Activated B cell treated with CpG ODN at 0.5 μM for 24 hours (primary cell): ENCODE results near the gene C16orf95. TPM values are rescaled to one million over a fixed set of nuclear protein-coding genes. Genes with fewer than 3 reads are reported as not detected.
A peak's percentile ranks its signal among the peaks of the same experiment; 100 is the strongest.

ENCODE experiments used
- ATAC-seq: fragments of 200-7000 bp; cut with Tn5 transposase; one replicate; pipeline ENCODE4 v1.10.0; 2021; ENCODE audit warnings: low read depth, mild to moderate bottlenecking, moderate library complexity
- CTCF ChIA-PET: fragments of 350-600 bp; sonication (Branson Sonifier 250); formaldehyde crosslinking; loops from one replicate; lab custom pipeline; 2021; ENCODE audit warnings: antibody characterized with exemption; lab: Charles Lee
- POLR2A ChIA-PET: fragments of 350-600 bp; sonication (Branson Sonifier 250); formaldehyde crosslinking; loops from one replicate; lab custom pipeline; 2021; ENCODE audit warnings: antibody characterized with exemption; lab: Charles Lee
- DNase-seq: peaks from one replicate; pipeline ENCODE4 v3.0.0; 2022
- H3K27ac Mint-ChIP-seq: one replicate; pipeline ENCODE4 v1.8.0; 2020; ENCODE audit warnings: mixed read lengths
- H3K27me3 Mint-ChIP-seq: one replicate; pipeline ENCODE4 v1.8.0; 2021; ENCODE audit warnings: mixed read lengths
- H3K36me3 Mint-ChIP-seq: one replicate; pipeline ENCODE4 v1.8.0; 2021; ENCODE audit warnings: low read depth, mixed read lengths
- H3K4me1 Mint-ChIP-seq: one replicate; pipeline ENCODE4 v1.8.0; 2021; ENCODE audit warnings: mixed read lengths
- H3K4me3 Mint-ChIP-seq: one replicate; pipeline ENCODE4 v1.8.0; 2020; ENCODE audit warnings: mild to moderate bottlenecking, mixed read lengths
- H3K9me3 Mint-ChIP-seq: one replicate; pipeline ENCODE4 v1.8.0; 2020; ENCODE audit warnings: mixed read lengths
- intact Hi-C: fragments of 100-400 bp; cut with micrococcal nuclease; formaldehyde crosslinking; loops from one replicate; pipeline ENCODE4 v1.15.1; 2024
- total RNA-seq: library from RNA; stranded (reverse); gene quantifications from 2 replicates; pipeline ENCODE4 v1.2.3, GENCODE V29; 2022
- TF ChIP-seq, protein P1 (sequence below): fragments of 200-600 bp; IDR thresholded peaks from one replicate; pipeline ENCODE4 v1.8.0; 2022; ENCODE audit warnings: antibody characterized with exemption, mild to moderate bottlenecking

Gene C16orf95
- total RNA-seq = 1.7 and 2.1 TPM in 2 replicates

DNA sequence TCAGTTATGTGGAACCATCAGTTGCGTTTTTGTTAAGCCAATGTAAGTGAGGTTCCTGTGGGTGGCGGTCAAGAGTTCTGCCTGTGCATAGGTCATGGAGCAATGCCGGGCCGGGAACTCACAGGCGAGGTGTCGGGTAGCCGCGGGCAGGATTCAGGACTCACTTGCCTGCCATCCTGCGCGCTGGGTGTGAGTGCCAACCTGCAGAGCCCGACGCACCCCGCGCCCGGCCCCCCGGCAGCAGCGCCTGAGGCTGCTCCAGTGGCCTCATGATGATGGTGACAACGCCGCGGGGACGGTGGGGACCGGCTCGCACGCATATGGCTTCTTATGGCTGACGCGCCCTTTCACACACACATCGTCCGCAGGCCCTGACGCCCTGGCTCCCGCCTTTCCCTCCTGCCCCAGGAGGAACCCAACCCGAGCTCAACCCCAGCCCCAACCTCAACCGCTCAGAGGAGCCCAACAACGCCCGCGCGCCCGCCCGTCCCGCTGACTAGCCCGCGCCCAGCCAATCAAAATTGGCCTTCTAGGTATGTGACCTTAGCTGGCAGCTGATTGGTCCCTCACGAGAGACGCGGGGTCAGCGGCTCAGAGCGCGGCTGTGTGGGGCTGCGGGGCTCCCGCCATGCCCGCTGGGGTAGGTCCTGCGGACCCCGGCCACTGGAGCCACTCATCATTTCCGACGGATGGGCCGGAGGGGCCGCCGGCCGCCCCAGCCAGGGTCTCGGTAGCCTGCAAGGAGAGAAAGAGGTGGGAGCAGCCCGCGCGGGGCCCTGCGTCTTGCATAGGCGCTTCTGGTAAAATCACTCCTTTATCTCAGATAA lies at the start of gene C16orf95:
Gene C16orf95, minus strand, starts transcription at position 470 of the 827 bp plus-strand sequence. Its CDS starts 150 bp downstream, at position 320.
- intact Hi-C loops = loop anchor here (1.0 to 5.0 kb wide), 5 partner anchors 66 to 1630 kb away; partner anchors contain the start of genes FBXO31 and GINS2
- TF ChIP-seq, protein P1, sequence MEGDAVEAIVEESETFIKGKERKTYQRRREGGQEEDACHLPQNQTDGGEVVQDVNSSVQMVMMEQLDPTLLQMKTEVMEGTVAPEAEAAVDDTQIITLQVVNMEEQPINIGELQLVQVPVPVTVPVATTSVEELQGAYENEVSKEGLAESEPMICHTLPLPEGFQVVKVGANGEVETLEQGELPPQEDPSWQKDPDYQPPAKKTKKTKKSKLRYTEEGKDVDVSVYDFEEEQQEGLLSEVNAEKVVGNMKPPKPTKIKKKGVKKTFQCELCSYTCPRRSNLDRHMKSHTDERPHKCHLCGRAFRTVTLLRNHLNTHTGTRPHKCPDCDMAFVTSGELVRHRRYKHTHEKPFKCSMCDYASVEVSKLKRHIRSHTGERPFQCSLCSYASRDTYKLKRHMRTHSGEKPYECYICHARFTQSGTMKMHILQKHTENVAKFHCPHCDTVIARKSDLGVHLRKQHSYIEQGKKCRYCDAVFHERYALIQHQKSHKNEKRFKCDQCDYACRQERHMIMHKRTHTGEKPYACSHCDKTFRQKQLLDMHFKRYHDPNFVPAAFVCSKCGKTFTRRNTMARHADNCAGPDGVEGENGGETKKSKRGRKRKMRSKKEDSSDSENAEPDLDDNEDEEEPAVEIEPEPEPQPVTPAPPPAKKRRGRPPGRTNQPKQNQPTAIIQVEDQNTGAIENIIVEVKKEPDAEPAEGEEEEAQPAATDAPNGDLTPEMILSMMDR = no peak
- DNase-seq (peak; percentile 95), ATAC-seq (peak; percentile 91)
- Mint-ChIP-seq H3K36me3 (peaks cover 5% of the 10 kb centered on the region), H3K27ac (peak within 1 kb of the TSS; percentile 96), H3K4me3 (peak within 1 kb of the TSS; percentile 94), H3K27me3 (no peaks in the 10 kb centered on the region), H3K4me1 (peaks cover 13% of the 10 kb centered on the region), H3K9me3 (no peaks in the 10 kb centered on the region)
- CTCF ChIA-PET = interaction anchor here (0.8 to 2.2 kb wide), 7 partner anchors 62 to 319 kb away, joined by 3 to 10 read pairs (median 4); partner anchors contain the start of gene FBXO31
- POLR2A ChIA-PET = interaction anchor here (0.5 to 3.4 kb wide), 14 partner anchors 9 to 552 kb away, joined by 3 to 41 read pairs (median 4); partner anchors contain the start of genes FBXO31, KLHDC4 and SLC7A5

GRCh38 chr16:87366930-87367329 lies 49.7 kb upstream of the C16orf95 start:
- no peaks in the 10 kb centered on the region for H3K9me3 Mint-ChIP-seq
- TF ChIP-seq, protein P1 = no peak
- peaks cover 30% of the 10 kb centered on the region for H3K36me3 Mint-ChIP-seq
- H3K4me3 Mint-ChIP-seq = no peak overlapping the region
- H3K4me1 Mint-ChIP-seq = peaks cover 31% of the 10 kb centered on the region
- ChIA-PET CTCF (no interaction called here), POLR2A (no interaction called here)
- no peak overlapping the region for H3K27ac Mint-ChIP-seq
- intact Hi-C loops = no loop called here
- no peak for ATAC-seq
- DNase-seq = no peak
- no peaks in the 10 kb centered on the region for H3K27me3 Mint-ChIP-seq

- Mint-ChIP-seq H3K9me3 (no peaks in the 10 kb centered on the region), H3K4me1 (peaks cover 31% of the 10 kb centered on the region), H3K27me3 (no peaks in the 10 kb centered on the region), H3K4me3 (no peak overlapping the region), H3K27ac (no peak overlapping the region), H3K36me3 (peaks cover 34% of the 10 kb centered on the region)
- intact Hi-C loops = no loop called here
- DNase-seq (no peak), ATAC-seq (no peak)
- TF ChIP-seq, protein P1 = no peak
- CTCF ChIA-PET = no interaction called here
- POLR2A ChIA-PET = no interaction called here
Observed at GRCh38 chr16:87366288-87366687, 49.1 kb upstream of the C16orf95 start.

DNA sequence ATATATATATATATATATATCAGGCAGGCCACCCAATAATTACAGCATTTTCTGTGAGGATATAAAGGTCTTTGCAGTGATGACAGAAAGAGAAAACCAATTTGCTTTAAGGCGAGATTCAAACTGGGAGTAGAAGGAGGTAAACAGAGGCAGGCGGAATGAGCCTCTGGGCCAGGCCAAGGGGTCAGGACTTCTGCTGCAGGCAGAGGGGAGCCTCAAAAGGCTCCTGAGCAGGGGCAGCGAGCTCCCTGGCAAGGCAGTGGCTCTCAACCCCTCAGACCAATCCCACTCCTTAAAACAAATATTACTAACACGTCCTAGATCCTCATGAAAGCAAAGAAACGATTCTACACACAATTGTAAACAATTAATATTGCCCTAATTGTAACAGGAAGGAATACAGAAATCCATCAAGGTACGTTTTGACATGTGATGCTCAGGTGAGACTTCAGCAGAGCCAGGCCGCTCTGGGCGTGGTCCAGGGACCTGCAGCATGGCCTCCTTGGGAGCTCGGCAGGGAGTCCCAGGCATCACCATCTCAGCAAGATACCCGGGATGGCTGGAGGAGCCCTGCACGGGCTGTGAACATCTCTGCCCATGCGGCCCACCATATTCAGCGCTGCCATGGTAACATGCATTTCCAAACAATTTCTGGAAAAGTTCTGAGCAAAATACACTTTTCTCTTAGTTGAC lies 48.0 kb upstream of the C16orf95 start:
- Mint-ChIP-seq H3K4me3 (no peak overlapping the region), H3K27ac (no peak overlapping the region), H3K36me3 (peaks cover 37% of the 10 kb centered on the region), H3K9me3 (no peaks in the 10 kb centered on the region), H3K27me3 (no peaks in the 10 kb centered on the region), H3K4me1 (peaks cover 31% of the 10 kb centered on the region)
- CTCF ChIA-PET = no interaction called here
- TF ChIP-seq, protein P1 = no peak
- POLR2A ChIA-PET = no interaction called here
- ATAC-seq = no peak
- intact Hi-C loops = no loop called here
- no peak for DNase-seq
